GM23248 (cell line): Measurements from ENCODE around the gene PRDM16. TPM values are rescaled to one million over a fixed set of nuclear protein-coding genes. Genes with fewer than 3 reads are reported as not detected.

Experiments
- DNase-seq: peaks from one replicate; pipeline ENCODE4 v3.0.0-alpha.2; 2015
- H2AFZ ChIP-seq: fragments of 200-600 bp; sonication (generic); 2 replicates; pipeline ENCODE4 v1.6.1; 2016; ENCODE audit warnings: antibody characterized with exemption
- H3F3A ChIP-seq: fragments of 200-600 bp; sonication (generic); 2 replicates; pipeline ENCODE4 v1.6.1; 2016; ENCODE audit warnings: mild to moderate bottlenecking, antibody characterized with exemption, mixed run types; ENCODE audit not compliant: insufficient read depth
- H3K27ac ChIP-seq: fragments of 200-600 bp; sonication (generic); 2 replicates; pipeline ENCODE4 v1.5.1; 2016; ENCODE audit warnings: mild to moderate bottlenecking
- H3K27me3 ChIP-seq: fragments of 200-600 bp; sonication (generic); replicated peaks from 2 replicates; pipeline ENCODE4 v1.6.1; 2016; ENCODE audit warnings: mild to moderate bottlenecking; ENCODE audit not compliant: insufficient read depth
- H3K36me3 ChIP-seq: fragments of 200-600 bp; sonication (generic); 2 replicates; pipeline ENCODE4 v1.6.1; 2016; ENCODE audit warnings: low read depth, mild to moderate bottlenecking
- H3K4me1 ChIP-seq: fragments of 200-600 bp; sonication (generic); 2 replicates; pipeline ENCODE4 v1.6.1; 2016; ENCODE audit warnings: mild to moderate bottlenecking; ENCODE audit not compliant: insufficient read depth
- H3K4me2 ChIP-seq: fragments of 200-600 bp; sonication (generic); one replicate; pipeline ENCODE4 v1.6.1; 2016; ENCODE audit warnings: mild to moderate bottlenecking; ENCODE audit not compliant: unreplicated experiment
- H3K4me3 ChIP-seq: fragments of 200-600 bp; sonication (generic); 2 replicates; pipeline ENCODE4 v1.5.1; 2016; ENCODE audit warnings: mild to moderate bottlenecking
- H3K79me2 ChIP-seq: fragments of 200-600 bp; sonication (generic); 2 replicates; pipeline ENCODE4 v1.6.1; 2016; ENCODE audit warnings: mild to moderate bottlenecking; ENCODE audit not compliant: insufficient read depth
- H3K9ac ChIP-seq: fragments of 200-600 bp; sonication (generic); 2 replicates; pipeline ENCODE4 v1.6.1; 2016; ENCODE audit warnings: mild to moderate bottlenecking
- H3K9me2 ChIP-seq: fragments of 200-600 bp; sonication (generic); 2 replicates; pipeline ENCODE4 v1.6.1; 2016; ENCODE audit warnings: mixed run types, mild to moderate bottlenecking, moderate library complexity; ENCODE audit not compliant: insufficient read depth
- H3K9me3 ChIP-seq: fragments of 200-600 bp; sonication (generic); one replicate; pipeline ENCODE4 v1.6.1; 2017; ENCODE audit warnings: low read depth
- H4K20me1 ChIP-seq: fragments of 200-600 bp; sonication (generic); 2 replicates; pipeline ENCODE4 v1.6.0; 2016; ENCODE audit not compliant: insufficient read depth
- EZH2 ChIP-seq: fragments of 200-600 bp; sonication (generic); IDR thresholded peaks from 2 replicates; pipeline ENCODE4 v1.6.1; 2018; ENCODE audit warnings: antibody characterized with exemption, mild to moderate bottlenecking; ENCODE audit not compliant: insufficient read depth, poor library complexity, severe bottlenecking
- EZH2phosphoT487 ChIP-seq: fragments of 200-600 bp; sonication (generic); IDR thresholded peaks from 2 replicates; pipeline ENCODE4 v1.6.1; 2018; ENCODE audit warnings: antibody characterized with exemption, moderate library complexity, mild to moderate bottlenecking, low read depth; ENCODE audit not compliant: insufficient read depth
- WGBS, 2 experiments: methylation state at CpG; one replicate each; pipeline ENCODE4 v1.1.6; 2015 to 2017; ENCODE audit warnings: low lambda C conversion rate in 2 of 2, low coverage in 1 of 2; ENCODE audit errors: missing lambda C conversion rate in 2 of 2; 5-methylcytosine and 5-hydroxymethylcytosine counted together
- in situ Hi-C: fragments of 300-500 bp; cut with MboI; formaldehyde crosslinking; loops from 2 replicates; pipeline ENCODE4 v1.15.0; 2020
- polyA plus RNA-seq: library from polyadenylated mRNA; unstranded; fragments of >200 nt; fragmentation: Nextera tagmentation; extraction: Ambion mirVana; gene quantifications from 2 replicates; pipeline ENCODE4 v1.2.1, GENCODE V29; 2016
- total RNA-seq: library from RNA; depleted of rRNA; stranded (reverse); fragments of >200 nt; shearing (Covaris generic); gene quantifications from 2 replicates; pipeline ENCODE4 v1.2.3, GENCODE V29; 2014

PRDM16 gene
- total and polyA plus RNA-seq, 2 experiments from 2014 or later = 0.18 TPM; not detected in 1

GRCh38 chr1:3114846-3115245, 45.8 kb downstream of the PRDM16 start:
- in situ Hi-C loops = no loop called here
- Histone ChIP-seq H3K4me1 (no peaks in the 10 kb centered on the region), H3K4me3 (no peak overlapping the region), H3K79me2 (no peaks in the 10 kb centered on the region), H2AFZ (no peak overlapping the region), H3K27ac (no peak overlapping the region), H4K20me1 (no peaks in the 10 kb centered on the region), H3K36me3 (no peaks in the 10 kb centered on the region), H3F3A (no peaks in the 10 kb centered on the region), H3K9me3 (no peaks in the 10 kb centered on the region), H3K27me3 (no peaks in the 10 kb centered on the region), H3K9me2 (no peaks in the 10 kb centered on the region), H3K9ac (no peak overlapping the region), H3K4me2 (no peak overlapping the region)
- WGBS, 2 experiments = 11 to 12% methylated on average over 8 of the region's 8 CpGs
- TF ChIP-seq EZH2phosphoT487 (no peak), EZH2 (no peak)
- no peak for DNase-seq

GRCh38 chr1:3115275-3116149, 46.5 kb downstream of the PRDM16 start:
- H3K9ac ChIP-seq = no peak overlapping the region
- H3K9me2 ChIP-seq = no peaks in the 10 kb centered on the region
- H3K79me2 ChIP-seq = no peaks in the 10 kb centered on the region
- H3K4me3 ChIP-seq = no peak overlapping the region
- no peaks in the 10 kb centered on the region for H3K4me1 ChIP-seq
- WGBS, 2 experiments = 67% methylated on average over 37 to 38 of the region's 38 CpGs
- H3F3A ChIP-seq = no peaks in the 10 kb centered on the region
- H2AFZ ChIP-seq = no peak overlapping the region
- in situ Hi-C loops = no loop called here
- no peaks in the 10 kb centered on the region for H3K36me3 ChIP-seq
- H3K27me3 ChIP-seq = no peaks in the 10 kb centered on the region
- no peaks in the 10 kb centered on the region for H4K20me1 ChIP-seq
- no peak for DNase-seq
- H3K4me2 ChIP-seq = no peak overlapping the region
- no peak overlapping the region for H3K27ac ChIP-seq
- TF ChIP-seq EZH2phosphoT487 = no peak
- no peak for TF ChIP-seq EZH2
- no peaks in the 10 kb centered on the region for H3K9me3 ChIP-seq

- WGBS, 2 experiments = 80 to 83% methylated on average over 18 of the region's 18 CpGs
- Histone ChIP-seq H3K9me3 (no peaks in the 10 kb centered on the region), H3K27ac (no peak overlapping the region), H3K9ac (no peak overlapping the region), H3K27me3 (no peaks in the 10 kb centered on the region), H3K36me3 (no peaks in the 10 kb centered on the region), H3K79me2 (no peaks in the 10 kb centered on the region), H3K4me1 (no peaks in the 10 kb centered on the region), H3F3A (no peaks in the 10 kb centered on the region), H3K9me2 (no peaks in the 10 kb centered on the region), H3K4me3 (no peak overlapping the region), H2AFZ (no peak overlapping the region), H4K20me1 (no peaks in the 10 kb centered on the region), H3K4me2 (no peak overlapping the region)
- no peak for DNase-seq
- TF ChIP-seq EZH2phosphoT487 = no peak
- no peak for TF ChIP-seq EZH2
- in situ Hi-C loops = no loop called here
Observed at GRCh38 chr1:3116150-3116510, 47.1 kb downstream of the PRDM16 start.

- Histone ChIP-seq H3K27ac (no peak overlapping the region), H3K27me3 (no peaks in the 10 kb centered on the region), H3K36me3 (no peaks in the 10 kb centered on the region), H3K9me3 (no peaks in the 10 kb centered on the region), H3K9ac (no peak overlapping the region), H3F3A (no peaks in the 10 kb centered on the region), H3K79me2 (no peaks in the 10 kb centered on the region), H3K4me2 (no peak overlapping the region), H3K4me3 (no peak overlapping the region), H4K20me1 (no peaks in the 10 kb centered on the region), H3K9me2 (no peaks in the 10 kb centered on the region), H3K4me1 (no peaks in the 10 kb centered on the region), H2AFZ (no peak overlapping the region)
- 66 to 72% methylated on average over 9 to 13 of the region's 13 CpGs for WGBS, 2 experiments
- in situ Hi-C loops = no loop called here
- TF ChIP-seq EZH2phosphoT487 (no peak), EZH2 (no peak)
- no peak for DNase-seq
Observed at GRCh38 chr1:3116560-3116959, 47.6 kb downstream of the PRDM16 start.

GRCh38 chr1:3117879-3118278, 48.9 kb downstream of the PRDM16 start:
- Histone ChIP-seq H3K9me3 (no peaks in the 10 kb centered on the region), H2AFZ (no peak overlapping the region), H3K27me3 (no peaks in the 10 kb centered on the region), H3K27ac (no peak overlapping the region), H3K36me3 (no peaks in the 10 kb centered on the region), H3F3A (no peaks in the 10 kb centered on the region), H3K4me3 (no peak overlapping the region), H3K4me1 (no peaks in the 10 kb centered on the region), H3K4me2 (no peak overlapping the region), H3K9me2 (no peaks in the 10 kb centered on the region), H4K20me1 (no peaks in the 10 kb centered on the region), H3K9ac (no peak overlapping the region), H3K79me2 (no peaks in the 10 kb centered on the region)
- WGBS, 2 experiments = 77 to 79% methylated on average over 16 of the region's 16 CpGs
- TF ChIP-seq EZH2 (no peak), EZH2phosphoT487 (no peak)
- DNase-seq = no peak
- in situ Hi-C loops = no loop called here
